HEK293T (cell line): Measurements from ENCODE around the gene BNIP1.

Experiments used
- CTBP1 ChIP-seq: fragments of 450-650 bp; IDR thresholded peaks from 2 replicates; pipeline ENCODE4 v1.6.1; 2016; ENCODE audit warnings: borderline replicate concordance
- FOXA1 ChIP-seq: fragments of 450-650 bp; IDR thresholded peaks from 2 replicates; pipeline ENCODE4 v1.6.1; 2016; ENCODE audit warnings: mild to moderate bottlenecking
- HDGF ChIP-seq: fragments of 450-650 bp; IDR thresholded peaks from 2 replicates; pipeline ENCODE4 v1.6.1; 2017; ENCODE audit warnings: antibody characterized with exemption, borderline replicate concordance
- L3MBTL2 ChIP-seq: fragments of 450-650 bp; conservative IDR thresholded peaks from 2 replicates; pipeline ENCODE4 v1.6.1; 2016; ENCODE audit warnings: mild to moderate bottlenecking
- LEF1 ChIP-seq: fragments of 450-650 bp; IDR thresholded peaks from 2 replicates; pipeline ENCODE4 v1.6.1; 2017; ENCODE audit warnings: mild to moderate bottlenecking, borderline replicate concordance
- SUZ12 ChIP-seq: fragments of 450-650 bp; IDR thresholded peaks from 2 replicates; pipeline ENCODE4 v1.6.1; 2016; ENCODE audit warnings: mild to moderate bottlenecking

GRCh38 chr5:173211284-173211683, 67.0 kb downstream of the BNIP1 start:
- TF ChIP-seq HDGF, result no peak
- no peak for TF ChIP-seq L3MBTL2
- no peak for TF ChIP-seq CTBP1
- TF ChIP-seq FOXA1, result no peak
- TF ChIP-seq LEF1, result no peak
- no peak for TF ChIP-seq SUZ12
